ENCODE results near the gene CYTH2. TPM values are rescaled to one million over a fixed set of nuclear protein-coding genes. Genes with fewer than 3 reads are reported as not detected.

CYTH2 gene
- total RNA-seq, 1 donor from 2014 or later = 139 TPM

DNA sequence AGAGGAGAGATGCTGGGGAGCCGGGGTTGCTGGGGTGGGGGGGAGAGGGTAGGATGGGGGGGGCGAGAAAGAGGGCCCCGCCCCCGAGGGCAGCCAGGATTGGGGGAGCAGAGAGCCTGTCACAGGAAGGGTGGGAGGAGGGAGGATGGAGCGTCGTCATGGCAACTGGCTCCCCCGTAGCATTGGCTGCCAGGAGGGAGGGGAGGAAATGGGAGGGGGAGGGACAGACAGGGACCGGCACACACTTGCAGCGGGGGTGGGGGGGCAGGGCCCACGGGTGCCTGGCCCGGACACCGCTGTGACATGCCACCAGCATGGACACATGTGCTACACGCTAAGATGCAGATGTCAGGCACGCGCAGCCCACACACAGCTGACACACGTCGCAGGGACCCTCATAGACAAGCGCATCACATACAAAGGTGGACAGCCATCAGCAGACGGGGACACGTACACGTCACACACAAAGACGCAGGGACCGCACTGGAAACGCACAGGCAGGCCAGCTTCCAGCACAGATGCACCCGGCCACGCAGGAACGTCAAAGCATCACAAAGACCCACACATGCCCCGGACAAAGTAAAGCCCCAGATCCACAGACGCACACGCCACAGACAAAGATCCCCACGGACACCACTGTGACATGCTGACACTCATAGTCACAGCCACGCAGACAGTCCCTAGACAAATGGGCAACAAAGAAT is 42.8 kb downstream of the CYTH2 start, which contains the start of gene LMTK3:
Gene LMTK3 (minus strand): TSS at position 36 of the 704 bp plus-strand sequence. CDS start 259 bp downstream, outside the sequence.
- no peak for DNase-seq (ENCODE audit: extremely low spot score, unreplicated experiment)
- Mint-ChIP-seq H3K4me1 (ENCODE audit: unreplicated experiment) (peaks cover 5% of the 10 kb centered on the region), H3K4me3 (peak within 1 kb of the TSS; percentile 87), H3K36me3 (no peaks in the 10 kb centered on the region), H3K27ac (peak within 1 kb of the TSS; percentile 77), H3K27me3 (peaks cover 4% of the 10 kb centered on the region), H3K9me3 (no peaks in the 10 kb centered on the region)
- TF ChIP-seq, protein P1, sequence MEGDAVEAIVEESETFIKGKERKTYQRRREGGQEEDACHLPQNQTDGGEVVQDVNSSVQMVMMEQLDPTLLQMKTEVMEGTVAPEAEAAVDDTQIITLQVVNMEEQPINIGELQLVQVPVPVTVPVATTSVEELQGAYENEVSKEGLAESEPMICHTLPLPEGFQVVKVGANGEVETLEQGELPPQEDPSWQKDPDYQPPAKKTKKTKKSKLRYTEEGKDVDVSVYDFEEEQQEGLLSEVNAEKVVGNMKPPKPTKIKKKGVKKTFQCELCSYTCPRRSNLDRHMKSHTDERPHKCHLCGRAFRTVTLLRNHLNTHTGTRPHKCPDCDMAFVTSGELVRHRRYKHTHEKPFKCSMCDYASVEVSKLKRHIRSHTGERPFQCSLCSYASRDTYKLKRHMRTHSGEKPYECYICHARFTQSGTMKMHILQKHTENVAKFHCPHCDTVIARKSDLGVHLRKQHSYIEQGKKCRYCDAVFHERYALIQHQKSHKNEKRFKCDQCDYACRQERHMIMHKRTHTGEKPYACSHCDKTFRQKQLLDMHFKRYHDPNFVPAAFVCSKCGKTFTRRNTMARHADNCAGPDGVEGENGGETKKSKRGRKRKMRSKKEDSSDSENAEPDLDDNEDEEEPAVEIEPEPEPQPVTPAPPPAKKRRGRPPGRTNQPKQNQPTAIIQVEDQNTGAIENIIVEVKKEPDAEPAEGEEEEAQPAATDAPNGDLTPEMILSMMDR (conservative IDR thresholded peaks at IDR 0.05) = no peak

DNA sequence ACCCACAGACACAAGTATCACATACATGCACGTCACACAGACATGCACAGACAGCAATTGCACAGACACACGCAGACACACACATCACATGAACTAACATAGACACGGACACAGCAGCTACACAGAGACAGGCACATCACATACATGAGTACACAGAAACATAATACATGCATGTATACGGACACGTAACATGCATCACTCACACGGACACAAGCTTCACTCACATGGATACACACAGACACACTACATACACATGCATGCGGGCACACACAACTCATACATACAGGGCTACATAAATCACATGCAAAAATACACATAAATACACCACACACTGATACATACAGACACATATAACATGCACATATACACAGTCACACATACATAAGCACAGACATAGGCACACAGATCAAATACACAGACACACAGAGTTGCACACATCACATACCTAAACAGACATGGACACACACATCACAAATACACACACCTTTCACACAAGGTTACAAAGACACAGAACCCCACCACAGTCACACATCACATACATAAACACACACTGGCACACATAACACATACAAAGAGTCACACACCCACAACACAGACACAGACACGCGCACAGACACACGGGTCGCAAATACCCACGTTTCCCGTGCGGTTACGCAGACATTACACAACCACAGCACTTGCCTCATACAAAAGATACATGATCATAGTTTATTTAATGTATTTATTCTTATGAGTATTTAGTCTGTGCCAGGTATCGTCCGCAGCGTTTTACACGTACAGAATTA is 43.5 kb downstream of the CYTH2 start:
- peaks cover 4% of the 10 kb centered on the region for H3K27me3 Mint-ChIP-seq
- H3K4me1 Mint-ChIP-seq (ENCODE audit: unreplicated experiment) = peaks cover 5% of the 10 kb centered on the region
- H3K36me3 Mint-ChIP-seq = no peaks in the 10 kb centered on the region
- DNase-seq (ENCODE audit: extremely low spot score, unreplicated experiment) = no peak
- H3K9me3 Mint-ChIP-seq = no peaks in the 10 kb centered on the region
- TF ChIP-seq, protein P1 (conservative IDR thresholded peaks at IDR 0.05) = no peak
- no peak overlapping the region for H3K4me3 Mint-ChIP-seq
- H3K27ac Mint-ChIP-seq = no peak overlapping the region

DNA sequence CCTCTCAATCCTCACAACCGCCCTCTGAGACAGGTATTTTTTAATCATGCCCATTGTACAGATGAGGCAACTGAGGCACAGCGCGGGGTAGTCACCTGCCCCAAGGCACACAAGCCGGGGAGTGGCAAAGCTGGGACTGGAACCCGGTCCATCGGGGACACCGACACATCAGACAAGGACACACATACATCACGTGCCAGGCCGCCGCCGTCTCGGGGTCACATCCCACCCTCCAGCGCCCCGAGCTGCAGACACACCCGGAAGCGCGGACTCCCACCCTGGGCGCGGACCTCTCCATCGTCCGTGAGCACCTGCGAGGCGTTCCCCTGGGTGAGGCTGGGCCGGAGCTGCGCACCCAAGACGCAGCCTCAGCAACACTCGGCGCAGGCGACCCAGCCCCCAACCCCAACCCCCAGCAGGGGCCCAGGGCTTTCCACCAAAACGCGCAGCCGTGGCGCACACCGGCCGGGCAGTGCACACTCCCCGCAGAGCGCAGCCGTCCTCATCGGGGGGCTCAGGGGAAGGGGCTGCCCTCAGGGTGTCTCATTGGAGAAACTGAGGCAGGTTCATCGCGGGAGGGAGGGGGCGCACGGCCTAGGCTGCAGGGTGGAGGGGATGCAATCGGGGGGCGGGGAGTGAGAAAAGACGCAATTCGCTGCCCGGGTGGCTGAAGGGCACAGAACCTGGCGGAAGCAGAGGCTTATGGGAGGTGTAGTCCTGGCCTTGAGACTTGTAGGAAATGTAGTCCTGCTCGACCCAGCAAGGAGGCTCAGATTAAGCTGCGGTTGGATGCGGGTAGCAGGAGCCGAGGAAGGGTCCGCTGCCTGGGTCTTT is 44.3 kb downstream of the CYTH2 start:
- no peak for DNase-seq (ENCODE audit: extremely low spot score, unreplicated experiment)

DNA sequence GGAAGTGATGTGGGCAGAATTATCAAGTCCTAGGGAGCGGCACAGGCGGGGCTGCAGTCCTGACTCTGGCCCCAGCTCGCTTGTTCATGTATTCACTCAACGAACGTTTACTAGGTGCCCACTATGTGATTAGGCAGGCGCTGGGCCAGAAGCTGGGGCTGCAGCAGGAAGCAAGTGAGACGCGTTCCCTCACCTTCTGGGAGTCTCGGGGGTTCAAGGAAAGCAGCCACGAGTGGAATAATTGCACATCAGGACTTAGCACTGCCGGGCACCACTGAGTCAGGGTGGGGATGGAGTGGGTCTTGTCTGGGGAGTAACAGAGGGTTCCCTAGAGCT is 44.9 kb downstream of the CYTH2 start:
- Mint-ChIP-seq H3K4me1 (ENCODE audit: unreplicated experiment) (peaks cover 5% of the 10 kb centered on the region), H3K36me3 (no peaks in the 10 kb centered on the region), H3K27ac (peak overlapping the region; percentile 78), H3K4me3 (no peak overlapping the region), H3K9me3 (no peaks in the 10 kb centered on the region), H3K27me3 (peaks cover 4% of the 10 kb centered on the region)
- DNase-seq (ENCODE audit: extremely low spot score, unreplicated experiment) = no peak
- TF ChIP-seq, protein P1 (conservative IDR thresholded peaks at IDR 0.05) = no peak

More for the DNA sequence above, 44.3 kb downstream of the CYTH2 start:
- H3K36me3 Mint-ChIP-seq = no peaks in the 10 kb centered on the region
- H3K4me3 Mint-ChIP-seq = no peak overlapping the region
- H3K4me1 Mint-ChIP-seq (ENCODE audit: unreplicated experiment) = peaks cover 5% of the 10 kb centered on the region
- peak overlapping the region; percentile 78 for H3K27ac Mint-ChIP-seq
- H3K27me3 Mint-ChIP-seq = peaks cover 4% of the 10 kb centered on the region
- TF ChIP-seq, protein P1 (conservative IDR thresholded peaks at IDR 0.05) = no peak
- no peaks in the 10 kb centered on the region for H3K9me3 Mint-ChIP-seq

DNA sequence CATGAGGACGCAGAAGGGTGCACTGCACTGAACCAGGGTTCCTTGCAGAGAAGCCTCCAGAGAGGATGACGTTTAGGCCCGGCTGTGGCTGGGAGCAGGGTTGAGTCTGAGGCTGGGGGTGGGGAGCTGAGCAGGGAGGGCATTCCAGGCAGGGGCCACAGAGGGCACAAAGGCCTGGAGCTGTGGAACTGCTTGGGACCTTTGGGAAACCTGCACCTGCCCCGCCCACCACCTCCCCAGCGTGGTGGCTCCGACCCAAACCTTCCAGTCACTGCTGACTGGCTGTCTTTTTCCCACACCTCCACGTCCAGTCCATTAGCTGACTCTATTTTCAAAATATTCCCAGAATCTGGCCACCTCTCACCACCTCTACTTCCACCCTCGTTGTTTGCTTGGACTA is 47.4 kb downstream of the CYTH2 start:
- Mint-ChIP-seq H3K9me3 (no peaks in the 10 kb centered on the region), H3K4me1 (ENCODE audit: unreplicated experiment) (peaks cover 5% of the 10 kb centered on the region), H3K27ac (peak overlapping the region; percentile 60), H3K4me3 (no peak overlapping the region), H3K27me3 (peaks cover 4% of the 10 kb centered on the region), H3K36me3 (no peaks in the 10 kb centered on the region)
- no peak for DNase-seq (ENCODE audit: extremely low spot score, unreplicated experiment)
- TF ChIP-seq, protein P1 (conservative IDR thresholded peaks at IDR 0.05) = no peak

Data from type B pancreatic cell (in vitro differentiated cells).